ENCODE measurements around the gene ZIC5.
A peak's percentile ranks its signal among the peaks of the same experiment; 100 is the strongest.

ZIC5 gene

GRCh38 chr13:99967498-99967868, 4.1 kb downstream of the ZIC5 start:
- H3K9me2 ChIP-seq (replicated peaks; ENCODE audit: low read depth, low read length), result no peaks in the 10 kb centered on the region
- no peaks in the 10 kb centered on the region for H3K79me2 ChIP-seq (ENCODE audit: insufficient read depth, low read length)
- no peaks in the 10 kb centered on the region for H4K20me1 ChIP-seq (ENCODE audit: insufficient read depth, low read length, poor library complexity, severe bottlenecking)
- no peaks in the 10 kb centered on the region for H3K9me3 ChIP-seq (ENCODE audit: insufficient read depth, low read depth, low read length)
- H3K9ac ChIP-seq (ENCODE audit: low read depth, low read length, poor library complexity, severe bottlenecking), result no peak overlapping the region
- H3K27me3 ChIP-seq (ENCODE audit: insufficient read depth, low read length, poor library complexity, severe bottlenecking), result no peaks in the 10 kb centered on the region
- H3K4me3 ChIP-seq (ENCODE audit: low read length, poor library complexity, severe bottlenecking), result no peak overlapping the region
- H3F3A ChIP-seq (ENCODE audit: low read depth), result no peaks in the 10 kb centered on the region
- H3K4me1 ChIP-seq (ENCODE audit: insufficient read depth, low read length, poor library complexity, severe bottlenecking), result peaks cover 4% of the 10 kb centered on the region
- H3K4me2 ChIP-seq (ENCODE audit: low read depth, low read length, poor library complexity, severe bottlenecking), result no peak overlapping the region
- TF ChIP-seq, protein P1, sequence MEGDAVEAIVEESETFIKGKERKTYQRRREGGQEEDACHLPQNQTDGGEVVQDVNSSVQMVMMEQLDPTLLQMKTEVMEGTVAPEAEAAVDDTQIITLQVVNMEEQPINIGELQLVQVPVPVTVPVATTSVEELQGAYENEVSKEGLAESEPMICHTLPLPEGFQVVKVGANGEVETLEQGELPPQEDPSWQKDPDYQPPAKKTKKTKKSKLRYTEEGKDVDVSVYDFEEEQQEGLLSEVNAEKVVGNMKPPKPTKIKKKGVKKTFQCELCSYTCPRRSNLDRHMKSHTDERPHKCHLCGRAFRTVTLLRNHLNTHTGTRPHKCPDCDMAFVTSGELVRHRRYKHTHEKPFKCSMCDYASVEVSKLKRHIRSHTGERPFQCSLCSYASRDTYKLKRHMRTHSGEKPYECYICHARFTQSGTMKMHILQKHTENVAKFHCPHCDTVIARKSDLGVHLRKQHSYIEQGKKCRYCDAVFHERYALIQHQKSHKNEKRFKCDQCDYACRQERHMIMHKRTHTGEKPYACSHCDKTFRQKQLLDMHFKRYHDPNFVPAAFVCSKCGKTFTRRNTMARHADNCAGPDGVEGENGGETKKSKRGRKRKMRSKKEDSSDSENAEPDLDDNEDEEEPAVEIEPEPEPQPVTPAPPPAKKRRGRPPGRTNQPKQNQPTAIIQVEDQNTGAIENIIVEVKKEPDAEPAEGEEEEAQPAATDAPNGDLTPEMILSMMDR (conservative IDR thresholded peaks at IDR 0.05; ENCODE audit: low read length), result no peak
- TF ChIP-seq EZH2phosphoT487 (IDR thresholded peaks at IDR 0.05; ENCODE audit: borderline replicate concordance), result no peak
- no peaks in the 10 kb centered on the region for H3K36me3 ChIP-seq (ENCODE audit: insufficient read depth, low read length)
- no peak overlapping the region for H2AFZ ChIP-seq (ENCODE audit: low read length)

DNA sequence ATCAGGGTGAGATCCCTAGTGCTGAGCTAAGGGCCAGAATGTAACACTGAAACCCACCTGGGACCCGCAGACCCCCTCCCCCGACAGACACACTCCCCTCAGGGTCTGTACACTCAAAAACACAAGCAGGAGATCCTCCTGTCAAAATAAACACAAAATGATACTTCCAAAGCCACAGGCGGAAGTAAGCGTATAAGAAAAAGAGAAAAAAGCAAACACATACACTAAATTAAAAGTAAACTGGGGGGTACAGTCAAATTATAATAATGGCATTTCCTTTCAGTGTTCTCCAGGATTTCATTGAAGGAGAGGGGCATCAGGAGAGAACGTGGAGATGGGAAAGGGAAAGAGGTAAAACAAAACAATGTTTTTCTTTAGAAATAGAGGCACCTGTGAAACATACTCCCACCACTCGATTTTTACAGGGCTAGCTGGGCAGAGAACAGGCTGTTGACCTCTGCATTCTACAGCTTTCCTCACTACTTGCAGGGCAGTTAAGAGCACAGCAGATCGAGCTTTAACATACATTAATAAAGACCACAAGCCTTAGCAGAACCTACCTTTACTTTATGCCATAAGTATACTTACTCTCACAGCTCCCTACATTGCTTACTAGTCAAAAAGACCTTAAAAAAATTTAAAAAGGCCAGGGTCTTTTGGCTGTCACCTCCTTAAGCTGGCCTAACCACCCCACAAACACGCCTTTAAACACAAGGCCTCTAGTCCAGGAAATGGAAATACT, 5.3 kb downstream of the ZIC5 start:
- H3K4me2 ChIP-seq (ENCODE audit: low read depth, low read length, poor library complexity, severe bottlenecking), result no peak overlapping the region
- no peaks in the 10 kb centered on the region for H3K9me2 ChIP-seq (replicated peaks; ENCODE audit: low read depth, low read length)
- H3K4me3 ChIP-seq (ENCODE audit: low read length, poor library complexity, severe bottlenecking), result no peak overlapping the region
- H2AFZ ChIP-seq (ENCODE audit: low read length), result peak overlapping the region; percentile 61
- peaks cover 4% of the 10 kb centered on the region for H3K4me1 ChIP-seq (ENCODE audit: insufficient read depth, low read length, poor library complexity, severe bottlenecking)
- no peaks in the 10 kb centered on the region for H3K9me3 ChIP-seq (ENCODE audit: insufficient read depth, low read depth, low read length)
- TF ChIP-seq EZH2phosphoT487 (IDR thresholded peaks at IDR 0.05; ENCODE audit: borderline replicate concordance), result no peak
- TF ChIP-seq, protein P1 (conservative IDR thresholded peaks at IDR 0.05; ENCODE audit: low read length), result no peak
- H3K36me3 ChIP-seq (ENCODE audit: insufficient read depth, low read length), result no peaks in the 10 kb centered on the region
- no peaks in the 10 kb centered on the region for H3K79me2 ChIP-seq (ENCODE audit: insufficient read depth, low read length)
- no peaks in the 10 kb centered on the region for H4K20me1 ChIP-seq (ENCODE audit: insufficient read depth, low read length, poor library complexity, severe bottlenecking)
- H3K9ac ChIP-seq (ENCODE audit: low read depth, low read length, poor library complexity, severe bottlenecking), result peak overlapping the region; percentile 34
- no peaks in the 10 kb centered on the region for H3K27me3 ChIP-seq (ENCODE audit: insufficient read depth, low read length, poor library complexity, severe bottlenecking)
- H3F3A ChIP-seq (ENCODE audit: low read depth), result no peaks in the 10 kb centered on the region

DNA sequence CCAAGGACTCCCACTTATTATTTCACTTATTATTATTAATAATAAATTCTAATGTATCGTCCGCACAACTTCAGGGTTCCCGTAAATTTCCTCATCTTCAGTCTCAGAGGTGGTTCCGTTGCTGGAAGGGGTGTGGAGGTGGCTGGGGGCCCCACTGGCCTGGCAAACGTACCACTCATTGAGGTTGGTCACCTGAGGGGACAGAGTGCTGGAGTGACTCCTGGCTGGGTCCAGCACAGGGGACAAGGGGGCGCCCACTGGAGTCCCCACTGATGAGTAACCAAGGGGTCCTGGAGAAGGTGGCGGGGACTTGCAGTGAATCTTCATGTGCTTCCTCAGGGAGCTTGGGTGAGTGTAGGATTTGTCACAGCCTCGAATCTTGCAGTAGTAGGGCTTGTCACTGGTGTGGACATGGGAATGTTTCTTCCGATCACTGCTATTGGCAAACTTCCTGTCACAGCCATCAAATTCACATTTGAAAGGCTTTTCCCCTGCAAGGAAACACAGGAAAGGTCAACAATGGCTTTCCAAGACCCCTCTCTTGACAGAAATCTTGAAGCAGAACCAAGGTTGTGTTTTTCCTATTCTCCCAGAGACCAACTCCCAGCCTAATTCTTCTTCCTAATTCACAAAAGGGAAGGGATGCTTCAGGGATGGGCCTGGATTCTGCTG, 6.1 kb downstream of the ZIC5 start:
- Histone ChIP-seq H3F3A (ENCODE audit: low read depth) (no peaks in the 10 kb centered on the region), H3K27me3 (ENCODE audit: insufficient read depth, low read length, poor library complexity, severe bottlenecking) (no peaks in the 10 kb centered on the region)
- TF ChIP-seq, protein P1 (conservative IDR thresholded peaks at IDR 0.05; ENCODE audit: low read length), result no peak
- TF ChIP-seq EZH2phosphoT487 (IDR thresholded peaks at IDR 0.05; ENCODE audit: borderline replicate concordance), result no peak

More for the DNA sequence above, 6.1 kb downstream of the ZIC5 start:
- H3K9me2 ChIP-seq (replicated peaks; ENCODE audit: low read depth, low read length), result no peaks in the 10 kb centered on the region
- H3K4me1 ChIP-seq (ENCODE audit: insufficient read depth, low read length, poor library complexity, severe bottlenecking), result peaks cover 4% of the 10 kb centered on the region
- no peak overlapping the region for H3K4me2 ChIP-seq (ENCODE audit: low read depth, low read length, poor library complexity, severe bottlenecking)
- no peak overlapping the region for H3K9ac ChIP-seq (ENCODE audit: low read depth, low read length, poor library complexity, severe bottlenecking)
- H4K20me1 ChIP-seq (ENCODE audit: insufficient read depth, low read length, poor library complexity, severe bottlenecking), result no peaks in the 10 kb centered on the region
- H3K36me3 ChIP-seq (ENCODE audit: insufficient read depth, low read length), result no peaks in the 10 kb centered on the region
- H3K9me3 ChIP-seq (ENCODE audit: insufficient read depth, low read depth, low read length), result no peaks in the 10 kb centered on the region
- H2AFZ ChIP-seq (ENCODE audit: low read length), result peak overlapping the region; percentile 60; the same call in 1 of the 2 replicates
- no peak overlapping the region for H3K4me3 ChIP-seq (ENCODE audit: low read length, poor library complexity, severe bottlenecking)
- no peaks in the 10 kb centered on the region for H3K79me2 ChIP-seq (ENCODE audit: insufficient read depth, low read length)

Measured in Loucy (cell line).